Liver (tissue), 9 donors: ENCODE data around the gene ARPC1A. TPM values are rescaled to one million over a fixed set of nuclear protein-coding genes. Genes with fewer than 3 reads are reported as not detected.

Experiments
- DNase-seq: peaks from one replicate; pipeline ENCODE4 v3.0.0-alpha.2; 2017; ENCODE audit warnings: low spot score
- H3K27ac ChIP-seq, 2 donors: one replicate each; pipeline ENCODE4 v1.7.0; 2013; ENCODE audit warnings: inconsistent platforms in 2 of 2, low read length in 2 of 2, control low read depth in 1 of 2, low read depth in 1 of 2, mild to moderate bottlenecking in 1 of 2
- H3K27me3 ChIP-seq, 4 donors: one replicate each; pipeline versions ENCODE4 v1.6.1 to v1.7.0; 2013; ENCODE audit warnings: low read length in 3 of 4, inconsistent platforms in 1 of 4, mild to moderate bottlenecking in 1 of 4, moderate library complexity in 1 of 4; ENCODE audit not compliant: control insufficient read depth in 4 of 4, insufficient read depth in 4 of 4
- H3K36me3 ChIP-seq, 4 donors: one replicate each; pipeline versions ENCODE4 v1.6.1 to v1.7.0; 2013; ENCODE audit warnings: low read length in 3 of 4, mild to moderate bottlenecking in 3 of 4, low read depth in 1 of 4, moderate library complexity in 1 of 4; ENCODE audit not compliant: control insufficient read depth in 4 of 4, insufficient read depth in 3 of 4
- H3K4me1 ChIP-seq, 4 donors: one replicate each; pipeline versions ENCODE4 v1.6.1 to v1.7.0; 2013; ENCODE audit warnings: low read length in 3 of 4, mild to moderate bottlenecking in 3 of 4, moderate library complexity in 1 of 4; ENCODE audit not compliant: control insufficient read depth in 4 of 4, insufficient read depth in 4 of 4
- H3K4me3 ChIP-seq, 3 donors: one replicate each; pipeline versions ENCODE4 v1.6.1 to v1.7.0; 2013; ENCODE audit warnings: low read length in 3 of 3, control low read depth in 1 of 3, low read depth in 1 of 3, mild to moderate bottlenecking in 1 of 3
- H3K9ac ChIP-seq, 2 donors: one replicate each; pipeline ENCODE4 v1.7.0; 2013; ENCODE audit warnings: low read length in 2 of 2, mild to moderate bottlenecking in 2 of 2, moderate library complexity in 2 of 2, control low read depth in 1 of 2, low read depth in 1 of 2
- H3K9me3 ChIP-seq, 4 donors: one replicate each; pipeline versions ENCODE4 v1.6.1 to v1.7.0; 2013; ENCODE audit warnings: low read length in 3 of 4; ENCODE audit not compliant: control insufficient read depth in 4 of 4
- ATF3 ChIP-seq: IDR thresholded peaks from 2 replicates; pipeline ENCODE4 v1.6.1; 2016; ENCODE audit warnings: antibody characterized with exemption
- CTCF ChIP-seq: fragments of 150-350 bp; IDR thresholded peaks from 2 replicates; pipeline ENCODE4 v1.5.1; 2017; ENCODE audit warnings: improper control_type of control experiment, low read depth, low read length; ENCODE audit not compliant: missing input control
- EGR1 ChIP-seq, 2 donors: IDR thresholded peaks; 2 replicates each; pipeline ENCODE4 v1.6.1; 2016 to 2018; ENCODE audit warnings: antibody characterized with exemption in 2 of 2, low read depth in 2 of 2
- FOXA1 ChIP-seq: IDR thresholded peaks from 2 replicates; pipeline ENCODE4 v1.6.1; 2016; ENCODE audit warnings: antibody characterized with exemption
- FOXA2 ChIP-seq: IDR thresholded peaks from 2 replicates; pipeline ENCODE4 v1.6.1; 2016; ENCODE audit warnings: antibody characterized with exemption
- GABPA ChIP-seq, 2 donors: IDR thresholded peaks in 1 of 2; conservative IDR thresholded peaks in 1 of 2; 2 replicates each; pipeline ENCODE4 v1.6.1; 2016; ENCODE audit warnings: antibody characterized with exemption in 2 of 2, mild to moderate bottlenecking in 1 of 2, moderate library complexity in 1 of 2
- HNF4A ChIP-seq, 2 donors: conservative IDR thresholded peaks; 2 replicates each; pipeline ENCODE4 v1.6.1; 2016; ENCODE audit warnings: antibody characterized with exemption in 2 of 2, mild to moderate bottlenecking in 2 of 2
- HNF4G ChIP-seq: IDR thresholded peaks from 2 replicates; pipeline ENCODE4 v1.6.1; 2016; ENCODE audit warnings: antibody characterized with exemption
- JUND ChIP-seq, 2 donors: IDR thresholded peaks; 2 replicates each; pipeline ENCODE4 v1.6.1; 2016; ENCODE audit warnings: antibody characterized with exemption in 2 of 2
- RAD21 ChIP-seq, 2 donors: IDR thresholded peaks; 2 replicates each; pipeline ENCODE4 v1.6.1; 2016; ENCODE audit warnings: antibody characterized with exemption in 2 of 2, mild to moderate bottlenecking in 2 of 2
- REST ChIP-seq: IDR thresholded peaks from 2 replicates; pipeline ENCODE4 v1.6.1; 2016; ENCODE audit warnings: antibody characterized with exemption, mild to moderate bottlenecking
- RXRA ChIP-seq, 2 donors: IDR thresholded peaks; 2 replicates each; pipeline ENCODE4 v1.6.1; 2017 to 2018; ENCODE audit warnings: antibody characterized with exemption in 2 of 2, mild to moderate bottlenecking in 1 of 2
- SP1 ChIP-seq: IDR thresholded peaks from 2 replicates; pipeline ENCODE4 v1.6.1; 2018; ENCODE audit warnings: antibody characterized with exemption, mild to moderate bottlenecking
- TAF1 ChIP-seq: conservative IDR thresholded peaks from 2 replicates; pipeline ENCODE4 v1.6.1; 2016; ENCODE audit warnings: antibody characterized with exemption, mild to moderate bottlenecking
- YY1 ChIP-seq: IDR thresholded peaks from 2 replicates; pipeline ENCODE4 v1.6.1; 2016; ENCODE audit warnings: antibody characterized with exemption, mild to moderate bottlenecking
- ZBTB33 ChIP-seq: IDR thresholded peaks from 2 replicates; pipeline ENCODE4 v1.6.1; 2016; ENCODE audit warnings: antibody characterized with exemption
- whole genome bisulfite sequencing: extraction: QIAGEN DNeasy Blood & Tissue Kit; methylation state at CpG from one replicate; pipeline ENCODE4 v1.1.7; 2013; 5-methylcytosine and 5-hydroxymethylcytosine counted together
- polyA plus RNA-seq, 2 donors: library from polyadenylated mRNA; stranded (reverse) in 1 of 2; unstranded in 1 of 2; fragments of 200-250 nt in 1 of 2; fragments of >200 nt in 1 of 2; fragmentation: Nextera tagmentation in 1 of 2; extraction: Ambion mirVana in 1 of 2; gene quantifications; one replicate each; pipeline versions ENCODE4 v1.2.1 to v1.2.3, GENCODE V29; 2013 to 2015
- total RNA-seq, 2 donors: library from RNA; depleted of rRNA; stranded (reverse); fragments of >200 nt; gene quantifications; one replicate each; pipeline ENCODE4 v1.2.3, GENCODE V29; 2014
- donor health status: healthy.
- donor health status: healthy.
- donor health status: healthy.
- donor health status: healthy.
- donor health status: healthy.

ARPC1A gene
- total and polyA plus RNA-seq, 4 donors, result 46.7 to 84.0 (median 60.8) TPM

- DNase-seq, result no peak
- Histone ChIP-seq H3K27me3 (no peaks in the 10 kb centered on the region), H3K27ac (no peak overlapping the region), H3K4me3 (no peak overlapping the region), H3K9me3 (no peaks in the 10 kb centered on the region), H3K36me3 (no peaks in the 10 kb centered on the region), H3K4me1 (no peaks in the 10 kb centered on the region), H3K9ac (no peak overlapping the region)
- WGBS, result 91% methylated on average over 5 of the region's 5 CpGs
- no peak for TF ChIP-seq GABPA (IDR thresholded peaks at IDR 0.05 in 1 of 2, conservative IDR thresholded peaks at IDR 0.05 in 1 of 2)
- no peak for TF ChIP-seq HNF4G
- TF ChIP-seq ZBTB33, result no peak
- no peak for TF ChIP-seq TAF1
- TF ChIP-seq EGR1 (IDR thresholded peaks at IDR 0.05; ENCODE audit: low read depth in 2 of 2), result no peak
- TF ChIP-seq CTCF, result no peak
Measured at GRCh38 chr7:99296471-99296870, 29.2 kb upstream of the ARPC1A start.

- 92% methylated on average over 19 of the region's 19 CpGs for WGBS
- DNase-seq, result no peak
- TF ChIP-seq ATF3, result no peak
- TF ChIP-seq RXRA (IDR thresholded peaks at IDR 0.05), result no peak
- TF ChIP-seq ZBTB33, result no peak
- TF ChIP-seq GABPA (IDR thresholded peaks at IDR 0.05 in 1 of 2, conservative IDR thresholded peaks at IDR 0.05 in 1 of 2), result no peak
- no peak for TF ChIP-seq EGR1 (IDR thresholded peaks at IDR 0.05; ENCODE audit: low read depth in 2 of 2)
- TF ChIP-seq HNF4G, result no peak
- no peak for TF ChIP-seq YY1
- no peak for TF ChIP-seq REST
- no peak for TF ChIP-seq TAF1
- no peak for TF ChIP-seq SP1
- no peak for TF ChIP-seq JUND (IDR thresholded peaks at IDR 0.05)
- TF ChIP-seq FOXA2, result no peak
- no peak for TF ChIP-seq FOXA1
- no peak for TF ChIP-seq CTCF
- TF ChIP-seq RAD21 (IDR thresholded peaks at IDR 0.05), result no peak
- no peak for TF ChIP-seq HNF4A (conservative IDR thresholded peaks at IDR 0.05)
- Histone ChIP-seq H3K36me3 (no peaks in the 10 kb centered on the region), H3K4me3 (no peak overlapping the region), H3K27ac (no peak overlapping the region), H3K4me1 (no peaks in the 10 kb centered on the region), H3K9ac (no peak overlapping the region), H3K27me3 (no peaks in the 10 kb centered on the region), H3K9me3 (no peaks in the 10 kb centered on the region)
Measured at GRCh38 chr7:99301496-99301895, 24.2 kb upstream of the ARPC1A start.
